HG02763 (cell line): ENCODE measurements around the gene MEGF6.

Experiments used
- ATAC-seq: cut with Tn5 transposase; IDR thresholded peaks from one replicate; pipeline ENCODE4 v1.9.1; 2021; ENCODE audit warnings: mild to moderate bottlenecking, moderate library complexity; ENCODE audit not compliant: unreplicated experiment

MEGF6 gene

DNA sequence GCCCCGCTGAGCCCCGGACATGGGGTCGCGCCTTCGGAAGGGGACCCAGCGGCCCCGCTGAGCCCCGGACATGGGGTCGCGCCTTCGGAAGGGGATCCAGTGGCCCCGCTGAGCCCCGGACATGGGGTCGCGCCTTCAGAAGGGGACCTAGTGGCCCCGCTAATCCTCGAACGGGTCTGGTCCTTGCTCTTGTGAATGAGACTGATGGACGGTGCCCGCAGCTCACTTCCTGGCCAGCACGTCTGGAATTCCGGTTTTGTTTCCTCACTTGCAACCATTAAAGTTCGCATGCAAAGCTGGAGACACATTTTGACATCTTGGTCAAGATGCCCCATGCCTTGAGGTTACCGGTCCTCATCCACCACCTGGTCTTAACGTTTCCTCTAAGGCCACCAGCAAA lies 33.0 kb upstream of the MEGF6 start:
- no peak for ATAC-seq

DNA sequence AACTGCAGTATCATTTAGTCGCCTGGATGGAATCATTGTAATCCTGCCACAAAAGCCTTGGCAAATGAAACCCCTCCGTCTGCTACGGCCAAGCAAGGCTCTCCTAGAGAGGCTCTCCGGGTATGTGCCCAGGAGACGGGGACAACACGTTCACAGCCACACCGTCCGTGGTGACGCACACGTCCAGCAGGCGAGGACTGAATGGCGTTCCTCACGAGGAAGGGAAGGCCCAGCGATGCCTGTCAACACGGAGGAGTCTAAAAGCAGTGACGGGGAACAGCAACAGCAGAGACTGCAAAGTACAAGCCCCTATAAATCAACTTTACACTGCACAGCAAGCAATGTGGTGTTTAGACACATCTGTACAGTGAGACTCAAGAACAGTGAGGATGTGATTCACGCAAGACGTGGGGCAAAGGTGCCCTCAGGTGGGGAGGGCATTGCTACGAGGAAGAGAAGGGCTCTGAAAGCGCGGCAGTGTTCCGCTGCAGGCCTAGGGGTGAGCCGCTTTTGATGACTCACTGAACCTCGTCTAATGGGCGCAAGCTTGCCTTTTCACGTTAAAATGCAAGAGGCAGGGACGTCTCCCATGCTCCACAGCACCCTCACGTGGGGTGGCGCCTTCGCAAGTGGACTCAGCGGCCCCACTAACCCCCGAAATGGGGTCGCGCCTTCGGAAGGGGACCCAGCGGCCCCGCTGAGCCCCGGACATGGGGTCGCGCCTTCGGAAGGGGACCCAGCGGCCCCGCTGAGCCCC lies 31.8 kb upstream of the MEGF6 start:
- ATAC-seq: no peak

DNA sequence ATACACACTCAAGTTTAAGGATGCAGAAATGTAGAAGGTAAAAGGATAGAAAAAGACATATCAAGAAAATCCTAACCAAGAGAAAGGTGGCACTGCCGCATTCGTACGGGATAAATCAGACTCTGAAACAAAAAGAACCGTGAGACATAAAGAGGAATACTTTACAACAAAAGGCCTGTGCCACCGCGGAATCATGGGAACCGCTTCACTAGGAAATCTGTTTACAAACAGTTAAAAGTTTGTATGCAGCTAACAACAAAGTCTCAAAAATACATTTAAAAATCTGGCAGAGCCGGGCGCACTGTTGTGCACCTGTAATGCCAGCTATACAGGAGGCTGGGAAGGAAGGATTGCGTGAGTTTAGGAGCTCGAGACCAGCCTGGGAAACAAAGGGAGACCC lies 30.5 kb upstream of the MEGF6 start:
- ATAC-seq: no peak

DNA sequence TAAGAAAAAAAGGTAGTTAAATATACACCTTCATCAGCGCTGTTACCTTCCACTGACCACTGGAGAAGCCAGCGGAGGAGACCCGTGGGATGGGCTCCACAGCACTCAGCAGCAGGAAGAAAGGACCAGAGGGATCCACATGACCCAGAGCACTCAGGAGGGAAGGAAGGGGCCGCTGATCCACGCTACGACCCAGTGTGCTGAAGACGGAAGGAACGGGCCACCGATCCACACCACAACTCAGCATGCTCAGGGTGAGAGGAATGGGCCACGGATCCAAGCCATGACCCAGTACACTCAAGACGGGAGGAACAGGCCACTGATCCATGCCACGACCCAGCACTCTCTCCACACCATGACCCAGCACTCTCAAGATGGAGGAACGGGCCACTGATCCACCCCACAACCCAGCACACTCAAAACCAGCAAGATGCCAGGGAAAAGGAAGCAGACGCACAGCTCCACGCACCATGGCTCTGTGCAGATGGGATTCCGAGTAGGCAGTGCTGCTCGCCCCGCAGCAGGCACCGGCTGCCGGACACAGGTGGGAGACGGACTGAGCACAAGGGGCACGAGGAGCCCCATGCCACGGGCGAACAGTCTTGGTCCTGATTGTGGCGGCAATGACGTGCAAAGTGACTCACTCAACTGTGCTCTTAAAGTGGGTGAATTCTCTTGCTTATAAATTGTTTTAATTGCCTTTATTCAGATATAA lies 29.9 kb upstream of the MEGF6 start:
- no peak for ATAC-seq

DNA sequence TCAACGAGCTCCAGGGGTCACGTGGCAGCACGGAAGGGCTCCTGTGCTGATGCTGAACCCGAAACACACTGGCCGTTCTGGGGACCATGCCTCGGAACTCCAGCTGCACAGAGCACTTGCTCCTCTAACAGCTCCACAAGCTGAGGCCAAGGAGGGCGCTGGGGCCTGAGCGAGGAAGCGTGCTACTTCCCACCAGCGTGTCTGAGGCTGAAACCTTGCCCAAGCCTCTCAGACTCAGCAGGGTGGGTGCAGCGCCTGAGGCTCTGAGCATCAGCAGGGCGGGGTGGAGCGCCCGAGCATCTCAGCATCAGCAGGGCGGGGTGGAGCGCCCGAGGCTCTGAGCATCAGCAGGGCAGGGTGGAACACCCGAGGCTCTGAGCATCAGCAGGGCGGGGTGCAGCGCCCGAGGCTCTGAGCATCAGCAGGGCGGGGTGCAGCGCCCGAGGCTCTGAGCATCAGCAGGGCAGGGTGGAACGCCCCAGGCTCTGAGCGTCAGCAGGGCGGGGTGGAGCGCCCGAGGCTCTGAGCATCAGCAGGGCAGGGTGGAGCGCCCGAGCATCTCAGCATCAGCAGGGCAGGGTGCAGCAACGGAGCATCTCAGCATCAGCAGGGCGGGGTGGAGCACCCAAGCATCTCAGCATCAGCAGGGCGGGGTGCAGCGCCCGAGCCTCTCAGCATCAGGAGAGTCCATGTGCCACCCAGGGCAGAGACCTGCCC lies 29.0 kb upstream of the MEGF6 start:
- no peak for ATAC-seq

DNA sequence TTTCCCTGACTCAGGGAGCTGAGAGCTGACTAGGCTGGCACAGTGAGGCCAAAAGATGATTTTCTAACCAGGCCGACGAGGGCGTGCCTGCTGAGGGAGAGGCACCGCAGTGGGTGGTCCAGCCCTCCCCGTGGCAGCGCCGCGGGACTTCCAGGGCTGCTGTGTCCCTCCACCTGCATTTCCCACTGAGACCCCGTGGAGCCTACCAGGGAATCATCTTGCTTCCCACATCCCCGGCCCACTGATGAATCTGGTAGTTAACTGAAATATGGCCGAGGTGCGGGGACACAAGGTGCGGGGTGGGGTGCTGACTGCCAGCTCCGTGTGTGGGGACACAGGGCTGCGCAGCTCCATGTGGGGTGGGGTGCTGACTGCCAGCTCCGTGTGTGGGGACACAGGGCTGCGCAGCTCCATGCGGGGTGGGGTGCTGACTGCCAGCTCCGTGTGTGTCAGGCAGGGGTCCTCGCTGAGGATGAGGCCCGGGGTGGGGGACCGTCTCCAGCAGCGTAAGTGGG lies 28.1 kb upstream of the MEGF6 start:
- ATAC-seq: no peak

DNA sequence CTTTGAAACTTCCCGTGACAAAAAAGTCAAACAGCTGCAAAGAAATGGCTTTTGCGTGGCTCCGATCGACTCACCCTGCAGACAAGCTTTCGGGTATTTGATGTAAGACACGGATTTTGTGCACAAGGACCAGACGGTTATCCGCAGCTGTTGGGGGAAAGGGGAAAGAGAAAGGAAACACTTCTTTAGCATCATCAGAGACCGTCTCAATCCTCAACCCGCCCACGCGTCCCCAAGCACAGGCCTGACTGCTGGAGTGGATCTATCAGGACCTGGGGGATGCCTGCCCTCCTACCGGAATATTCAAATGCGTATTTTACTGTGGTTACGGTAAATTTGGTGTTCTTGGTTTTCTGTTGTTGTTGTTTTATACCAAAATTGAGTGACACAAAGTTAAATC lies 27.4 kb upstream of the MEGF6 start:
- no peak for ATAC-seq

DNA sequence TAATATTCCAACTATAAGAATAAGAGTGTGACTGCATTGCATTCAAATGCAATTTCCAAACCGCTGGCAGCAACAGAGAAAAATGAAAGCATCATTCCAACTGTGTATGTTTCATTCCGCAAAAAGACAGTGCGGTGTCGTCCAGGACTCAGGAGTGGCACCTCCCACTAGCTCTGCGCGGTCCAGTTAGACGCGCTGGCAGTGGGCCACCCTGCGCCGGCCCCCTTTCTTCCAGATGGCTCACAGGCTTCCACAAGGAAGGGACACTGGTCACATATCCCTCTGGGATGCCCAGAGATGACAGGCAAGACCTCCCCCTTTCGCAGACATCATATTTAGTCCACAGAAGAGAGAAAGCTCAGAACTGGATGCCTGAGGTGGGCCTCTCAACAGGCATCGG lies 26.7 kb upstream of the MEGF6 start:
- ATAC-seq: no peak

DNA sequence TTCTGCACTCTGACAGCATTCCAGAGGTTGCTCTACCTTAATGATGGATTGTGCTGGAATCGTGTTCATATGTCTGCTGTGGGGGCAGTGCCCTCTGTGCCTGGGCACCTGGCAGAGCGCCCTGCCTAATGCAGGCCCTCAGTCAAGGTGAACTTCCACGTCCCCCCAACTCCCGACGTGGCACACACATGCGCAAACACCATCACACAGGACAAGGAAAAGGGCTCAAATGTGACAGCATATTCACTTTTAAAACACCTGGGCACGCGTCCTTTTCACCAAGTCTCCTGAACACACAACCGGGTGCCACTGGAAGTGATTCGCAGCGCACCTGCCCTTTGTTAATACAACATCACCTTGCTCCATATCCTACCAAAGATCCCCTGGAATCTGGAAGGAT lies 25.2 kb upstream of the MEGF6 start:
- no peak for ATAC-seq

DNA sequence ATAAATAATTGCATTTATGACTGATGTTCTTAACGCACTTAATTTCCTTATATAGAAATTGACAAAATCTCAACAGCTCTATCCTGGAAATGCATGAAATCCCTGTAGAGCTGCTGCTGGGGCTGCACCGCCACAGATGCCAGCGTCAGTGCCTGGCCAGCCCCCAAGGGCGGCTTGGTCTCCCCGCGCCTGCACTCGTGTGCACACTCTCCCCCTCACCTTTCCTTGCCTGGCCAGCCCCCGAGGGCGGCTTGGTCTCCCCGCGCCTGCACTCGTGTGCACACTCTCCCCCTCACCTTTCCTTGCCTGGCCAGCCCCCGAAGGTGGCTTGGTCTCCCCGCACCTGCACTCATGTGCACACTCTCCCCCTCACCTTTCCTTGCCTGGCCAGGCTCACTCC lies 24.8 kb upstream of the MEGF6 start:
- ATAC-seq: no peak

DNA sequence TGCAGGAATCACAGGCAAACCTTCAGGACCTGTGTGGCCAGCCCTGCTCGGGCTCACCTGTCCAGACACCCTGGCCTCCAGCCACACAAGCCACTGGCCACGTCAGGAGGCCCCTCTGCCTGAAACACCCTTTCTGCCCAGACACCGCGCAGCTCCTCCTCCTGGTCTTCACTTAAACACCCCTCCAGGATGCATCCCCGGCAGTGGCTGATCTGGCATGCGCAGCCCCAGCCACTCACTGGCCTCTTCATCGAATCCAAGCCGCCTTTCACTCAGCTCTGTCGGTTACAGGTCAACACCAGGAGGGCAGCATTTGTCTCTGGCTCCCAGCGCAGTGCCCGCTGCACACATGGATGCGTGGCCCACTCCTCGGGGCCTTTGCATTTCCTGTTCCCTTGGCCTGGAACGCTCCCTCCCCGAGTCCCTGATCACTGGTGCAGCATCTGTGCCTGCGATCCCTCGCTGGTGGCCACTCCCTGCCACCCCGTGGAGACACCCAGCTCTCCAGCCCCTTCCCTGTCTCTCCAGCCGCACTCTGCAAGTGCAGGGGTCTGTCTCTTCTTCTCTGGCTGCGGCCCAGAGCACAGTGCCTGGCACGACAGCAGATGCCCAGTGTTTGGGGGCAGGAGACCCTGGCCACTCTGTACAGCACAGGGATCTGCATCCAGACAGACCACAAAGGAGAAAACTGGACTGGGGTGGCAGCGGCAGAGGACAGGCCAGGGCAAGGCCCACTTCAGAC lies 22.9 kb upstream of the MEGF6 start:
- no peak for ATAC-seq

DNA sequence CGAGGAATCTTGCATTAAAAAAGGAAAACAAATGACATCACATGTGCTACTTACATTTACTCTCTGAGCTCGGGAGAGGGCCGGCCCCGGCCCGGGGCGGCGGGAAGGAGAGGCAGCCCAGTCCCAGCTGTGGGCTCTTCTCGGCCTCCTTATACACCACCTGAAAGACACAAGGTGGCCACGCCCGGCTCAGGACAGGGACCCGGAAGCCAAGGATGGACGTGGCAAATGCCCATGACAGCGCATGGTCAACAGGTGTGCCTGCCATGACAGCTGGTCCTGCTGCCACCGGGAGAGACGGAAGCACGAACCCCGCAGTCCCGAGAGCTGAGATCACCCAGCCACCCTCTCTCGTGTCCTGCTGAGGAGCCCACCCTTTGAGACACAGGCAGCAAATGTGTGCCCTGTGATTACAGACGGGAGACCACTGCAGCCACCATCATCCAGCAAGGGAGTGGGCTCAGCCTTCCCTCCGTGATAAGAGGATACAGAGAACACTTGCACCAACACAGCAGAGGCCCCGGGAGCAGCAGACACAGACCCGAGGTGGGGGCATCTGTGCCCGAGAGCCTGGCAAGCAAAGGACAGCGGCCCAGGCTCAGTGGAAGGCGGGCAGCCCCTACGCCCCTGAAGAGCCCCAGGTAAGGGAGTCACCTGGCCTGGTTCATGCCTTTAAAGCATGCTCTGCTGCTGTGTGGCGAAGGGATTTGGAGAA lies 22.2 kb upstream of the MEGF6 start:
- ATAC-seq: no peak

DNA sequence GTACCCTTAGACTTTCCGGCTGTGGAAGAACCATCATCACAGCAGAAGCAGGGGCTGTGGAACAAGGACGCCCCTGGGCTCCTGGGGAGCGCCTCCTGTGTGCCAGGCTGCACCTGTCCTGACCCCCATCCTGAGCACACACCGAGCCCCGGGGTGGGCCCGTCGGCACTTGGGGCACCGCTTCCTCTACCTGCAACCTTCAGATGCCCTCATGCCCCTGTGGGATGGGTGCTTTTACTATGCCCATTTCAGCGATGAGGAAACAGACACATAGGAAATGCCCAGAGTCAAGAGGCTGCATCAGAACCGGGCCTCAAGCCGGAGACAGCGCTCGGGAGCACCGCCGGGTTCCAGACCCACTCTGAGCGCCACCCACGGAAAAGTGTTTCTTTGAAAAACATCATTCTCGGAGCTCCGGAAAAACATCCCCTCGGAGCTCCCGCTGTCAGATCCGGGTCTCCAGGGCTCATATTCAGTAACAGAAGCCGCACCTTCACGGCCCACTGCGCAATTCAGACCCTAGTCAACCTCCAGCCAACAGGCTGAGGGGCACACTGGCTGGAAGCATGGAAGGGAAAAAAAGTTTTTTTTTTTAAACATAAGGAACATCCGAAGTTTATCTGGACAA lies 21.5 kb upstream of the MEGF6 start:
- ATAC-seq: no peak

DNA sequence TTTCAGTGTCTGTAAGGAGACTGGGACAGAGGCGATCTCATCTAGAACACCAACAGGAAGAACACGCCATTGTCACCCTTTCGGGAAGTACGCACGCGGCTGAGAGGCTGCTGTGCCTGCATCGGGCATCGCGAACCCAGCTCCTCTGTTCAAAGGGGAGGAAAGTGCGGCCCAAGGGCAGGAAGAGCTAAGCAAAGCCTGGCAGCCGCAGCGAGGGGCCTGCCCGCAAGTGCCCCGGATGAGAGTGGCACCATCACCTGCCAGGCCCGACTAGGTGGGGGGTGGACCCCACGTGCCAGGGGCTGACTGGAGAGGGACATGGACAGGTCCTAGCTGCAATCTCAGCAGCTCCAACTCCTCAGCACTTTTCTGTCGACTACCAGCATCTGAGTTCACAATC lies 21.0 kb upstream of the MEGF6 start:
- ATAC-seq: no peak

DNA sequence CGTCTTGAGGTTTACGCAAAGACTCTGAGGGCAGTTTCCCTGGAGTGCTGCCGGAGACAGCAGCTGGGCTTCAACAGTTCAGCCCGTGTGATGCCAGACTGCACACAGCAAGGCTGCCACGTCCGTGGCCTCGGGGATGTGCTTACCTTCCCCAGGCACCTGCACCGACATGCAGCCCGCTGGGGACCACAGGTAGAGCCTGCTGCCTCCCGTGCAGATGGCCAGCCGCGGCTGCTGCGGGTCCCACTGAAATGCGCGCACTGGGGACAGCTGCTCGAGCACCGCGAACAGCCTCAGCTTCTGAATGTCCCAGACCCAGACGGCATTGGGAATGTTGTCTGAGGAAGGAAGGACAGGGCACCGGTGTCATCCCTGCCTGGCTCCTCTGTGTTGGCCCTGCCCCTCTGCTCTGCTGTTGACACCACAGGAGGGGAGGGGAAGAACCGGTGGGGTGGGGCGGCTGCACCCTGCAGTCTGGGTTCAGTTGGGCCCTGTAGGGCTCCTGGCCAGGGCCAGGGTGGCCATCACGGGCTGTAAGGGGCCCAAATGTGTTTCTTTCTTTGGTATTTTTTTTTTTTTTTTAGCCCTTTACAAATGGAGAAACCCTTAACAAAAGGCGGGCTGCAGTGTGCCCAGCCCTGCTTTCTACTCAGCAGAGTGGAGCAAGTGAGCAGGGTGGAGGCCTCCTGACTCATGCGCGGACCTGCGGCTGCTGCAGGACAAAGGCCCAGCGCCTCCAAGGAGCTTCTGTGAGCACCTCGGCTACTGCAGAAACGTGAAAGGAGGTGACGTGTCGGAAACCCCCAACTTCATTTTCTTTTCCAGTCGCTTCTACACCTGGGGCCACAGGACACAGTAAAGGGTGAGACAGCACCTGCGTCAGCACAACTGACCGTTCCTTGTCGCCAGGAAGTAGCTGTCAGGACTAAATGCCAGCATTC lies 20.3 kb upstream of the MEGF6 start:
- no peak for ATAC-seq

DNA sequence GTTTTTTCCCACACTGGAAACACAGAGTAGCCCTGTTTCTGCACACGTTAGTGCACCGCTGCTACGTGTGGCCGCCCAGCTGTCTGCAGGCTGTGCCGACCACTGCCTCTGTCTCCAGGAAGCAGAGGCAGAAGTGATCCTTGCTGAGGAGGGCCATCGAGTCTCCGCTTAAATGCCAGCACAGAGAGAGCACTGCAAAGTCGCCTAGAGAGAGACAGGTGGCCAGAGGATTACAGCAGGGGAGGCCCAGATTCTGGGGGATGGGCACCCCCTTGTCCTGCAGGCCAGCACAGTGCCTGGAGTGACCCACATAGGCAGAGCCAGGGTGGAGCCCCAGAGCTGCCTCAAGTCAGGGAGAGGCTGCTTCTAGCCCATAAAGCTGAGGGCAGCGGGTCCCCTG lies 19.6 kb upstream of the MEGF6 start:
- no peak for ATAC-seq

DNA sequence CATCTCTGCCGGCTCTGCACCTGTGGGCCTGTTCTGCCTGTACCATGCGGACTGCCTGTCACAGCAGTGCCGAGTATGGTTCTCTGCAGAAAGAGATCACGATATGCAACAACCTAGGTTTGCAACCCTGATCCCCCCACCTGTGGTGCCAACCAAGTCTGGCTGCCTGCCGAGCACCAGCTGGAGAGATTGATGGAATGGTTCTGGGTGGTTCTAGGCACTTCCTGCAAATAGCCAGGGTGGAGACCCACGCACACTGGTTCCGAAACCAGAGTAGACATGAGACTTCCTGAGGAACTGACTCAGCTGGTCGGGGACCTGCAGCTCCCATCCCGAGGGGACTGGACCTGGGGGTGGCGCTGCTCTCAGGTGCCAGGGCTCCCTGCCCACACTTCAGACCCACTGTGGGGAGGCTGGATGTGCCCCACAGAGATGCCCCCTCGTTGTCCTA lies 18.9 kb upstream of the MEGF6 start:
- ATAC-seq: no peak

DNA sequence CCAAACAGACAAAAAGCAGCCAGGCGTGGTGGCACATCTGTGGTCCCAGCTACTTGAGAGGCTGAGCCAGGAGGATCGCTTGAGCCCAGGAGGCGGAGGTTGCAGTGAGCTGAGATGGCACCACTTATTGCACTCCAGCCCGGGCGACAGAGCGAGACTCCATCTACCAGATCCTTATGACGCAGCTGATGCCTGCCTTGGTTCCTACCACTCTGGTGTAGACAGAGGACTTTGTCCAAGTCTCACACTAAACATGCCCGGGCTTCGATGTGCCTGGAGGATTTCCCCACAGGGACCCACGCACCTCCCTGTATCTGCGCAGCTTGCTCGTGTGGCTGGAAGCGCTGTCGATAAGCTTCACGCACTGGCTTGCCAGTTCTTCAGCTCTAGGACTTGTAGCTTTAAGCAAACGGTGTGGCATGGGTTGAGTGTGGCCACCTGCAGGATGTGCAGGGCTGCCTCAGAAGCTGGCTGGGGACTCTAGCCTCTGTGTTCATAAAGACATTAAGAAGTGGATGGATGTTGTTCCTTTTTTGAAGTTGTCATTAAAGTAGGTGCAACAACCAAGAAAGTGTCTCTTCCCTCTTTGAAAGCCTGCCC lies 18.4 kb upstream of the MEGF6 start:
- no peak for ATAC-seq
